Frontal cortex (tissue), 4 donors: ENCODE data around the gene TCEAL3. TPM values are rescaled to one million over a fixed set of nuclear protein-coding genes. Genes with fewer than 3 reads are reported as not detected.
"Not testable (repeated sequence)": the region's sequence is repeated elsewhere in the genome, so short reads cannot be mapped to it uniquely, and the experiment has no call there.

Experiments used
- DNase-seq, 2 donors: peaks; one replicate each; pipeline ENCODE4 v3.0.0; 2012; ENCODE audit warnings: low spot score in 2 of 2
- FAIRE-seq: peaks from 2 replicates; lab custom pipeline; 2012; peaks lifted over from hg19 to GRCh38; lab: Jason Lieb, UNC
- total RNA-seq: library from RNA; depleted of rRNA; stranded (reverse); fragments of >200 nt; gene quantifications from one replicate; pipeline ENCODE4 v1.2.3, GENCODE V29; 2014
- donor health status: control.
- donor health status: control.
- donor health status: control.

TCEAL3 gene
- total RNA-seq, 1 donor from 2014 or later = 9.8 TPM

- no peak for FAIRE-seq
Observed at GRCh38 chrX:103658681-103659433, 51.1 kb downstream of the TCEAL3 start.

GRCh38 chrX:103659460-103659859 lies 51.7 kb downstream of the TCEAL3 start:
- not testable (repeated sequence) for FAIRE-seq, DNase-seq

More at GRCh38 chrX:103658681-103659433, 51.1 kb downstream of the TCEAL3 start:
- DNase-seq = no peak

Other genes starting within 250 kb of the TCEAL3 start
- gene BEX3, start 231.4 kb upstream of the TCEAL3 start, total RNA-seq = 179 TPM
- gene RAB40A, start 88.5 kb upstream of the TCEAL3 start, total RNA-seq = 0.82 TPM
- 54.2 TPM for gene TCEAL4, start 22.4 kb upstream of the TCEAL3 start, total RNA-seq
- 57.5 TPM for gene TCEAL1, start 21.0 kb downstream of the TCEAL3 start, total RNA-seq
- gene MORF4L2, start 78.7 kb downstream of the TCEAL3 start, total RNA-seq = 425 TPM
- gene TMEM31, start 102.9 kb downstream of the TCEAL3 start, total RNA-seq = not detected
- gene PLP1, start 168.9 kb downstream of the TCEAL3 start, total RNA-seq = 11.8 TPM
- 48.9 TPM for gene RAB9B, start 224.3 kb downstream of the TCEAL3 start, total RNA-seq